Lower leg skin (tissue), 3 donors: ENCODE data around the gene MTOR.

Source experiments
- CTCF ChIP-seq, 3 donors: fragments of 450-650 bp; IDR thresholded peaks; one replicate each; pipeline ENCODE4 v1.5.1; 2016; ENCODE audit warnings: antibody characterized with exemption in 3 of 3, mild to moderate bottlenecking in 3 of 3, moderate library complexity in 2 of 3
- POLR2A ChIP-seq, 2 donors: fragments of 450-650 bp; IDR thresholded peaks; one replicate each; pipeline ENCODE4 v1.6.1; 2016 to 2017; ENCODE audit warnings: antibody characterized with exemption in 2 of 2, mild to moderate bottlenecking in 1 of 2, moderate library complexity in 1 of 2

GRCh38 chr1:11124965-11125364, 137.4 kb downstream of the MTOR start:
- no peak for TF ChIP-seq CTCF (IDR thresholded peaks at IDR 0.05)
- TF ChIP-seq POLR2A (IDR thresholded peaks at IDR 0.05) = no peak
